ENCODE results near the gene OR10P1. TPM values are rescaled to one million over a fixed set of nuclear protein-coding genes. Genes with fewer than 3 reads are reported as not detected.
"Not testable (repeated sequence)": the region's sequence is repeated elsewhere in the genome, so short reads cannot be mapped to it uniquely, and the experiment has no call there.

Gene OR10P1
- total and polyA plus RNA-seq, 2 experiments from 2014 or later = not detected

- no peak for DNase-seq (ENCODE audit: low read depth in 1 of 2, low spot score in 1 of 2)
Observed at GRCh38 chr12:55642669-55643068, 6.0 kb downstream of the OR10P1 start.

GRCh38 chr12:55644591-55644990 lies 7.9 kb downstream of the OR10P1 start:
- no peak for TF ChIP-seq CTCF (IDR thresholded peaks at IDR 0.05; ENCODE audit: low read depth, low read length)
- H3K27me3 ChIP-seq = no peaks in the 10 kb centered on the region
- no peaks in the 10 kb centered on the region for H3K4me1 ChIP-seq (ENCODE audit: low read depth)
- no peaks in the 10 kb centered on the region for H3K9me3 ChIP-seq (ENCODE audit: low read depth)
- DNase-seq (ENCODE audit: low read depth in 1 of 2, low spot score in 1 of 2) = no peak
- no peak overlapping the region for H3K4me3 ChIP-seq
- no peaks in the 10 kb centered on the region for H3K36me3 ChIP-seq
- H3K27ac ChIP-seq = no peak overlapping the region

More at GRCh38 chr12:55642669-55643068, 6.0 kb downstream of the OR10P1 start:
- Histone ChIP-seq H3K27ac (no peak overlapping the region), H3K36me3 (no peaks in the 10 kb centered on the region), H3K27me3 (peaks cover 6% of the 10 kb centered on the region), H3K4me3 (no peak overlapping the region), H3K9me3 (ENCODE audit: low read depth) (no peaks in the 10 kb centered on the region), H3K4me1 (ENCODE audit: low read depth) (no peaks in the 10 kb centered on the region)
- no peak for TF ChIP-seq CTCF (IDR thresholded peaks at IDR 0.05; ENCODE audit: low read depth, low read length)

GRCh38 chr12:55647027-55647426 lies 10.3 kb downstream of the OR10P1 start:
- TF ChIP-seq CTCF (IDR thresholded peaks at IDR 0.05; ENCODE audit: low read depth, low read length) = no peak
- no peak overlapping the region for H3K27ac ChIP-seq
- no peak overlapping the region for H3K4me3 ChIP-seq

GRCh38 chr12:55650620-55651298 lies 14.1 kb downstream of the OR10P1 start:
- H3K27ac ChIP-seq; H3K4me1 ChIP-seq (ENCODE audit: low read depth); DNase-seq (ENCODE audit: low read depth in 1 of 2, low spot score in 1 of 2); H3K9me3 ChIP-seq (ENCODE audit: low read depth); H3K27me3 ChIP-seq; H3K36me3 ChIP-seq; H3K4me3 ChIP-seq: not testable (repeated sequence)

More at GRCh38 chr12:55647027-55647426, 10.3 kb downstream of the OR10P1 start:
- Histone ChIP-seq H3K4me1 (ENCODE audit: low read depth) (no peaks in the 10 kb centered on the region), H3K9me3 (ENCODE audit: low read depth) (no peaks in the 10 kb centered on the region), H3K27me3 (no peaks in the 10 kb centered on the region), H3K36me3 (no peaks in the 10 kb centered on the region)
- DNase-seq (ENCODE audit: low read depth in 1 of 2, low spot score in 1 of 2) = no peak

GRCh38 chr12:55651299-55651683 lies 14.6 kb downstream of the OR10P1 start:
- no peak for TF ChIP-seq CTCF (IDR thresholded peaks at IDR 0.05; ENCODE audit: low read depth, low read length)
- H3K4me1 ChIP-seq (ENCODE audit: low read depth) = no peaks in the 10 kb centered on the region
- no peak overlapping the region for H3K4me3 ChIP-seq
- no peaks in the 10 kb centered on the region for H3K36me3 ChIP-seq
- DNase-seq (ENCODE audit: low read depth in 1 of 2, low spot score in 1 of 2) = no peak
- H3K9me3 ChIP-seq (ENCODE audit: low read depth) = no peaks in the 10 kb centered on the region
- no peaks in the 10 kb centered on the region for H3K27me3 ChIP-seq
- no peak overlapping the region for H3K27ac ChIP-seq

GRCh38 chr12:55652352-55652751 lies 15.7 kb downstream of the OR10P1 start:
- H3K27me3 ChIP-seq = peaks cover 8% of the 10 kb centered on the region
- no peak overlapping the region for H3K27ac ChIP-seq
- H3K4me1 ChIP-seq (ENCODE audit: low read depth) = no peaks in the 10 kb centered on the region
- no peaks in the 10 kb centered on the region for H3K36me3 ChIP-seq
- H3K4me3 ChIP-seq = no peak overlapping the region
- DNase-seq (ENCODE audit: low read depth in 1 of 2, low spot score in 1 of 2) = no peak
- no peaks in the 10 kb centered on the region for H3K9me3 ChIP-seq (ENCODE audit: low read depth)
- TF ChIP-seq CTCF (IDR thresholded peaks at IDR 0.05; ENCODE audit: low read depth, low read length) = no peak
